Tibial nerve (tissue), 4 donors: ENCODE data around the gene CELA2B.

ENCODE experiments used
- CTCF ChIP-seq, 5 experiments: fragments of 200-600 bp in 3 of 5; fragments of 450-650 bp in 2 of 5; sonication (generic) in 3 of 5; IDR thresholded peaks; one replicate each; pipeline ENCODE4 v1.5.1; 2016 to 2019; ENCODE audit warnings: antibody characterized with exemption in 5 of 5, mild to moderate bottlenecking in 3 of 5, moderate library complexity in 2 of 5
- EP300 ChIP-seq, 2 donors: sonication (generic); formaldehyde crosslinking; IDR thresholded peaks; one replicate each; pipeline ENCODE4 v1.6.1; 2017; ENCODE audit warnings: antibody characterized with exemption in 2 of 2, mild to moderate bottlenecking in 1 of 2
- POLR2A ChIP-seq, 2 donors: fragments of 450-650 bp; IDR thresholded peaks; one replicate each; pipeline ENCODE4 v1.6.1; 2017; ENCODE audit warnings: antibody characterized with exemption in 2 of 2, mild to moderate bottlenecking in 2 of 2, moderate library complexity in 2 of 2

- no peak for TF ChIP-seq CTCF (IDR thresholded peaks at IDR 0.05)
- TF ChIP-seq POLR2A (IDR thresholded peaks at IDR 0.05) = no peak
- no peak for TF ChIP-seq EP300 (IDR thresholded peaks at IDR 0.05)
These were observed 8.1 kb downstream of the CELA2B start for GRCh38 chr1:15483971-15484370.
